SK-N-SH (cell line): Measurements from ENCODE around the gene RNF144B.

Experiments
- CTCF ChIP-seq: fragments of 200-600 bp; sonication (generic); IDR thresholded peaks from 2 replicates; pipeline ENCODE4 v1.6.1; 2017; ENCODE audit warnings: antibody characterized with exemption, mild to moderate bottlenecking, moderate library complexity
- EP300 ChIP-seq, 2 experiments: IDR thresholded peaks; 2 replicates each; pipeline versions ENCODE4 v1.4.0 to v1.6.1; 2012; ENCODE audit warnings: borderline replicate concordance in 1 of 2, low read depth in 1 of 2, low read length in 1 of 2
- JUND ChIP-seq: IDR thresholded peaks from 2 replicates; pipeline ENCODE4 v1.4.0; 2012
- PBX3 ChIP-seq: IDR thresholded peaks from 2 replicates; pipeline ENCODE4; 2012
- POLR2AphosphoS5 ChIP-seq: IDR thresholded peaks from 2 replicates; pipeline ENCODE4 v1.6.1; 2012; ENCODE audit warnings: low read depth, low read length
- RCOR1 ChIP-seq: fragments of 150-350 bp; IDR thresholded peaks from 2 replicates; pipeline ENCODE4 v1.6.1; 2017; ENCODE audit warnings: antibody characterized with exemption, low read length
- SMC3 ChIP-seq: IDR thresholded peaks from 2 replicates; pipeline ENCODE4 v1.6.1; 2012; ENCODE audit warnings: low read depth, low read length, improper control_type of control experiment
- TCF12 ChIP-seq: IDR thresholded peaks from 2 replicates; pipeline ENCODE4 v1.4.0; 2012
- TEAD4 ChIP-seq: IDR thresholded peaks from 2 replicates; pipeline ENCODE4 v1.4.0; 2012; ENCODE audit warnings: mild to moderate bottlenecking, borderline replicate concordance; ENCODE audit not compliant: insufficient read depth
- USF2 ChIP-seq: fragments of 150-350 bp; IDR thresholded peaks from 2 replicates; pipeline ENCODE4 v1.6.1; 2017; ENCODE audit warnings: antibody characterized with exemption, low read length, low read depth, borderline replicate concordance
- YY1 ChIP-seq: IDR thresholded peaks from 2 replicates; pipeline ENCODE4 v1.4.0; 2012; ENCODE audit warnings: low read depth, mild to moderate bottlenecking

DNA sequence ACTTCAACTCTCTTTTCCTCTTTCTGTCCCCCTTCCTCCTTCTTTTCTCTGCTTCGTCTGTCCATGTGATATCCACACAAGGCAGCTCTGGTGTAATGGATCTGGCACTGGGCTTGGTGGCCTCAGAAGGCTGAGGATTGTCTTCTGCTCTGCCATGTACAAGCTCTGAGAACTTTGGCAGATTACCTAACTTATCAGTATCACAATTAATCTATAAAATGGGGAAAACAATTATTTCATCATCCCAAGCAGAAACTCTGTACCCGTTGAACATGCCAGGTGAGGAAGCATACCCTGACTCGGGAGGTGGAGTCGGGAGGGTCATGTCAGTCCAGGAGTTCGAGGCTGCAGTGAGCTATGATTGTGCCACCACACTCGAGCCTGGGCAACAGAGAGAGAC, 10.6 kb downstream of the RNF144B start:
- TF ChIP-seq POLR2AphosphoS5 (no peak), USF2 (no peak), JUND (no peak), CTCF (no peak), RCOR1 (no peak), TCF12 (no peak), YY1 (no peak), EP300 (IDR thresholded peaks at IDR 0.05; ENCODE audit: borderline replicate concordance in 1 of 2, low read depth in 1 of 2, low read length in 1 of 2) (no peak), PBX3 (no peak), TEAD4 (no peak), SMC3 (no peak)
